ENCODE results near the gene PFKM.

DNA sequence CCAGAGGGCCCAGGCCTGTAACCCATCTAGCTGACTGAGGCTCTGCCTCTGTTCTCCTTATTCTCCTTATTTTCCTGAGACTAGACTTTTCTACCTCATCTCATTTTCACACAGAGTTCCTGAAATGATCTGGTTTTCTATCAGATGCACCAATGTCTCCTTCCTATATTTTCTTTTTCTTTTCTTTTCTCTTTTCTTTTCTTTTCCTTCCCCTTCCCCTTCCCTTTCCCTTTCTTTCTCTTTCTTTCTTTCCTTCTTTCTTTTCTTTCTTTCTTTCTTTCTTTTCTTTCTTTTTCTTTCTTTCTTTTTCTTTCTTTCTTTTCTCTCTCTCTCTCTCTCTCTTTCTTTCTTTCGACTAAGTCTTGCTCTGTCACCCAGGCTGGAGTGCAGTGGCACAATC is 61.3 kb downstream of the PFKM start:
- TF ChIP-seq POLR2A (IDR thresholded peaks at IDR 0.05; ENCODE audit: low read depth, low read length) (no peak), POLR2AphosphoS5 (IDR thresholded peaks at IDR 0.05; ENCODE audit: low read depth, low read length) (no peak), PAX5 (IDR thresholded peaks at IDR 0.05; ENCODE audit: insufficient read depth, low read length, severe bottlenecking) (no peak), SPI1 (IDR thresholded peaks at IDR 0.05; ENCODE audit: low read depth, low read length) (no peak)
